HepG2 (cell line): ENCODE results near the gene RNPEPL1. TPM values are rescaled to one million over a fixed set of nuclear protein-coding genes. Genes with fewer than 3 reads are reported as not detected.

Source experiments
- ARID4A ChIP-seq: sonication (generic); formaldehyde crosslinking; IDR thresholded peaks from 2 replicates; pipeline ENCODE4 v1.5.0; 2020; ENCODE audit warnings: mild to moderate bottlenecking, missing genetic modification reagents, borderline replicate concordance
- FOXK2 ChIP-seq: fragments of 450-650 bp; IDR thresholded peaks from 2 replicates; pipeline ENCODE4 v1.6.1; 2016
- MLLT10 ChIP-seq: sonication (generic); formaldehyde crosslinking; IDR thresholded peaks from 2 replicates; pipeline ENCODE4 v1.4.0; 2020; ENCODE audit warnings: missing genetic modification reagents
- TAF15 ChIP-seq: fragments of 200-400 bp; formaldehyde crosslinking; IDR thresholded peaks from one replicate; pipeline ENCODE4 v1.6.1; 2018; ENCODE audit warnings: mild to moderate bottlenecking, low read depth, low read length; ENCODE audit not compliant: poor library complexity, severe bottlenecking
- ZNF605 ChIP-seq: sonication (generic); formaldehyde crosslinking; IDR thresholded peaks from 2 replicates; pipeline ENCODE4 v1.8.0; 2022; ENCODE audit warnings: mild to moderate bottlenecking, missing genetic modification reagents
- polyA plus RNA-seq, 8 experiments: library from polyadenylated mRNA; depleted of rRNA in 3 of 8; stranded (reverse) in 7 of 8; unstranded in 1 of 8; fragments of >200 nt; fragmentation: Illumina TruSeq in 4 of 8; extraction: Trizol in 4 of 8; gene quantifications; 2 replicates each; pipeline versions ENCODE4 v1.2.1 to v1.2.3, GENCODE V29; 2011 to 2016; ENCODE audit warnings: low read depth in 4 of 8, missing spikeins in 1 of 8, mixed read lengths in 1 of 8; ENCODE audit not compliant: insufficient read depth in 1 of 8
- total RNA-seq, 5 experiments: library from RNA; depleted of rRNA; stranded (reverse); fragments of >200 nt; fragmentation: Illumina TruSeq; extraction: Trizol; gene quantifications; 2 replicates each; pipeline ENCODE4 v1.2.3, GENCODE V29; 2016; ENCODE audit warnings: low read depth in 1 of 5
- TF ChIP-seq, protein P1 (sequence below): sonication (generic); formaldehyde crosslinking; IDR thresholded peaks from 2 replicates; pipeline ENCODE4 v1.4.0; 2020; ENCODE audit warnings: mild to moderate bottlenecking, missing genetic modification reagents

Gene RNPEPL1
- total and polyA plus RNA-seq, 2 of the 13 experiments (the other 11 are each of a cell fraction or from before 2014, with no cell fraction given) = 13.0 to 18.0 TPM

GRCh38 chr2:240560480-240561324 lies 7.6 kb upstream of the RNPEPL1 start (continued):
- TF ChIP-seq, protein P1, sequence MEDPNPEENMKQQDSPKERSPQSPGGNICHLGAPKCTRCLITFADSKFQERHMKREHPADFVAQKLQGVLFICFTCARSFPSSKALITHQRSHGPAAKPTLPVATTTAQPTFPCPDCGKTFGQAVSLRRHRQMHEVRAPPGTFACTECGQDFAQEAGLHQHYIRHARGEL (CRISPR knock-in tag) = no peak
- no peak for TF ChIP-seq MLLT10 (CRISPR knock-in tag)
- TF ChIP-seq ZNF605 (CRISPR knock-in tag) = peak; percentile 20; the same call in 1 of the 2 replicates
- TF ChIP-seq FOXK2 = peak; percentile 28; the same call in 1 of the 2 replicates
- TF ChIP-seq ARID4A (CRISPR knock-in tag) = peak; percentile 55
- peak; percentile 42 for TF ChIP-seq TAF15
